Heart left ventricle (tissue), 13 donors: Measurements from ENCODE around the gene DNAJA4.

Experiments
- POLR2A ChIP-seq, 2 donors: fragments of 450-650 bp; IDR thresholded peaks; one replicate each; pipeline ENCODE4 v1.6.1; 2017; ENCODE audit warnings: antibody characterized with exemption in 2 of 2, mild to moderate bottlenecking in 2 of 2, moderate library complexity in 2 of 2
- TF ChIP-seq, protein P1 (sequence below), 12 donors: fragments of 200-600 bp; sonication (generic) in 4 of 12; IDR thresholded peaks; one replicate each; pipeline versions ENCODE4 v1.5.0 to v1.8.0; 2018 to 2022; ENCODE audit warnings: antibody characterized with exemption in 12 of 12, mild to moderate bottlenecking in 5 of 12
- donor health status: ischemic (EF 13 %, LVEDD 7.1; RV severe dilation, severe dysfunction).
- donor health status: DM: no; HTN: yes; CAD: no.
- donor health status: DM: no; HTN: no; CAD: no.
- donor health status: ischemic (EF 25% LVEDD 6.9; RV normal size, moderate dysfunction).
- donor health status: ischemic (EF 25% LVEDD 5.7; RV mildly dilated, moderate dysfunction).
- donor health status: ischemic (EF 35%, LVEDD 5.7; RV mildly dilated, moderate dysfunction).
- donor health status: nonischemic (EF 11% LVEDD 7.7; RV severe dilation, severe dysfunction).
- donor health status: DM: yes; HTN: yes; CAD: no.
- donor health status: PGD.
- donor health status: ischemic (EF 29% LVEDD 5.4; RV normal size, mild dysfunction).
- donor health status: nonischemic (EF 23%, LVEDD 6.1; RV moderate dilation, normal function).

DNA sequence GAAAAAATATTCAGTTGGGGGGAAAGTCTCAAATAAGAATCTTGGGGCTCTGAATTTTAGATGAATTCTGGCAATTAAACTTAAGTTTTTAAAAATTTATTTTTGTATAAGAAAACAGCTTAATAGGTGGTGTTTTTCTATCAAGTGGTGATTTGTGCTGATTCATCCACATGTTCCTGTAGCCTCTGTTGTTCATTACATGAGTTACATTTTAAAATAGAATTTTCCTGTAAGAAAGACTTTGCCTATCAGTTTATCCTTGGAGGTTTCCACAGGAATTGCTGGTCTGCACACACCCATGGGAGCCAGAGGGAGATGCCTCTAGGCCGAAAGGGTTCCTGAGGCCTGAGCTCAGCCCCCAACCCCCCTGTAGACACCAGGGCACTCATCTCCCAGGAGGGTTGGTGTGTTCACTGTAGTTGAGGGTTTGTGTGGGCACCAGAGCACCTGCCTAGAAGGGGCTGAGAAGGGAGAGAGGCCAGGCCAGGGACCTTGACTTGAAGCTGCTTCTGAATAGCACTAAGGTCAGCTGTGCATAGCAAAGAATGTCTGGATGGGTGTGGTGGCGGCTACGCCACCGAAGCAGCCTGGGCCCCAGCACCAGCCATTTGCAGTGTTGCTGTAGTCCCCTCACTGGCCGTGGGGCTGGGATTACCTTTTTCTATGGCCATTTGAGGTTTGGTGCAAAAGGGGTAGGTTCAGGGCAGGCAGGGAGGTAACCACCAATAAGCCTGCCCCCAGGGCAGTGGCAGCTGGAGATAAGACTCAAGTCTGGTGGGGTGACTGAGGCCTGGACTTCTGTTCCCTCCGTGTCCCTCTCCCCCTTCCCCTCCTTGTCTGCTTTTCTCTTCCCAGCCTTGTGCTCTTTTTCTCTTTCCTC is 11.9 kb downstream of the DNAJA4 start:
- no peak for TF ChIP-seq POLR2A (IDR thresholded peaks at IDR 0.05)
- TF ChIP-seq, protein P1, sequence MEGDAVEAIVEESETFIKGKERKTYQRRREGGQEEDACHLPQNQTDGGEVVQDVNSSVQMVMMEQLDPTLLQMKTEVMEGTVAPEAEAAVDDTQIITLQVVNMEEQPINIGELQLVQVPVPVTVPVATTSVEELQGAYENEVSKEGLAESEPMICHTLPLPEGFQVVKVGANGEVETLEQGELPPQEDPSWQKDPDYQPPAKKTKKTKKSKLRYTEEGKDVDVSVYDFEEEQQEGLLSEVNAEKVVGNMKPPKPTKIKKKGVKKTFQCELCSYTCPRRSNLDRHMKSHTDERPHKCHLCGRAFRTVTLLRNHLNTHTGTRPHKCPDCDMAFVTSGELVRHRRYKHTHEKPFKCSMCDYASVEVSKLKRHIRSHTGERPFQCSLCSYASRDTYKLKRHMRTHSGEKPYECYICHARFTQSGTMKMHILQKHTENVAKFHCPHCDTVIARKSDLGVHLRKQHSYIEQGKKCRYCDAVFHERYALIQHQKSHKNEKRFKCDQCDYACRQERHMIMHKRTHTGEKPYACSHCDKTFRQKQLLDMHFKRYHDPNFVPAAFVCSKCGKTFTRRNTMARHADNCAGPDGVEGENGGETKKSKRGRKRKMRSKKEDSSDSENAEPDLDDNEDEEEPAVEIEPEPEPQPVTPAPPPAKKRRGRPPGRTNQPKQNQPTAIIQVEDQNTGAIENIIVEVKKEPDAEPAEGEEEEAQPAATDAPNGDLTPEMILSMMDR (IDR thresholded peaks at IDR 0.05) = no peak
